ENCODE data around the gene TAPBPL.

Gene TAPBPL

DNA sequence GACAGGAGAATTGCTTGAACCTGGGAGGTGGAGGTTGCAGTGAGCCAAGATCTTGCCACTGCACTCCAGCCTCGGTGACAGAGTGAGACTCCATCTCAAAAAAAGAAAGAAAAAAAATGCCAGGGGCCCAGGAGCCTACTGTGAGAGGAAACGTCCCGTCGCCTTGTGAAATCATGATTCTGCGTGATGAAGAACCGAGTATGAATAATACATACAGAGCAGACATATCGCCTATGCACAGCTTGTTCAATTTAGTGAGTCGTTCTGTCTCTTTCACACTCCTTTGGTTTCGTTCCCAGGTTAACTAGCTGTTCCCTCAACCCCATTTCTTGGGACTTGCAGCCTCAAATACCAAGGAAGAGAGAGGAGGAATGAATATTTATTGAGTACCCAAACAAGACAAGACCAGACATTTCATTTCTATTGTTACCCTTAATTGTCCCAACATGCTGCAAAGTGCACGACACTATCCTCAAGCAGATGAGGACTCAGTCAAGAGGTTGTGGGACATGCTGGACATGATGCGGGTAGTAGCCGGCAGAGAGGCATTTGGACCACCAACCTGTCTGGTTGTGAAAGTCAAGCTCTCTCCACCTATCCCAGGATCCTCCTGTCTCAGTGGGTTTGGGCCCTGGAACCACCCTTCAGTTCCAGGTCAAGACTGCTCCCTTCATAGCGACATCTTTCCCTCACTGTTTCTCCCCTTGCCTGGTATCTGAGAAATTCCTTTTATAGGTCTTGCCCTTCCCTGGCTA is 15.7 kb upstream of the TAPBPL start:
- no peak for DNase-seq

DNA sequence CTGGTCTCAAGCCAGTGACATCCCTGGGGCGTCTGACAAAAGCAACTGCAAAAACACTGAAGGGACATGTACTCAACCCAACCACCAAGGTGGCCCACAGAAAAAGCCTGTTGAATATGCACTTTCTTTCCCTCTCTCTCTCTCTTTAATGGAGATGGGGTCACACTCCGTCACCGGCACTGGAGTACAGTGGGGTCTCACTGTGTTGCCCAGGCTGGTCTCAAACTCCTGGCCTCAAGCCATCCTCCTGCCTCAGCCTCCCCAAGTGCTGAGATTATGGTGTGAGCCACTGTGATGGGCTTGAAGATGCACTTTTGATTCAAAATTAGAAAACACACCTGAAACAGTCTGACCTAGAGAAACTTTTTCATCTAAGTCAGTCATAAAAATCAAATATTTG is 14.3 kb upstream of the TAPBPL start:
- no peak for DNase-seq

DNA sequence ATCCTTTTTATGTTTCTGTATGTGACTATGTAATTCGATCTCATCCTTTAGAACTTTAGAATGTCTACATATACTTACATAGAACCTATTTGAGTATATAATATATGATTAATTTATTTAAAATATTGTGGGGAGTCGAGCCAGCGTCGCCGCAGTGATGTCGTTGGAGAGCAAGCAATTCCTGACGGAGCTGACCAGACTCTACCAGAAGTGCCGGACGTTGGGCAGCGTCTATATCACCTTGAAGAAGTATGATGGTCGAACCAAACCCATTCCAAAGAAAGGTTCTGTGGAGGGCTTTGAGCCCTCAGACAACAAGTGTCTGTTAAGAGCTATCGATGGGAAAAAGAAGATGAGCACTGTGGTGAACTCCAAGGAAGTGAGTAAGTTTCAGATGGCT is 13.5 kb upstream of the TAPBPL start:
- DNase-seq, result no peak

DNA sequence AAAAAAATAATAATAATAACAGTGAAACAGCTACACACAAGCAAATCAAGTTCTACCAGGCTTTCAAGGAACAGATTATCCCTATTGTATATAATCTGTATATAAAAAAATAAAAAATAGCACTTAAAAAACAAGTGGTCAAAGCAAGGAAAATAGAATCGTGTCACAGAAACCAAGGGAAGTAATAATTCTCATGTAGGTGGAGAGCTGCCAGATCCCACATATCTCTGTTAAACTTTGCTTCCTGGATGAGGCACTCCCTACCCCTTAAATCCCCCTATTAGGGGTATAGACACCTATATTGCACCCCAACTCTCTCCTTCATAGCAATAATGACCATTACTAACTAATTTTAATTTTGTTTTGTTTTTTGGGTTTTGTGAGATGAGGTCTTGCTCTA is 11.5 kb upstream of the TAPBPL start:
- no peak for DNase-seq

DNA sequence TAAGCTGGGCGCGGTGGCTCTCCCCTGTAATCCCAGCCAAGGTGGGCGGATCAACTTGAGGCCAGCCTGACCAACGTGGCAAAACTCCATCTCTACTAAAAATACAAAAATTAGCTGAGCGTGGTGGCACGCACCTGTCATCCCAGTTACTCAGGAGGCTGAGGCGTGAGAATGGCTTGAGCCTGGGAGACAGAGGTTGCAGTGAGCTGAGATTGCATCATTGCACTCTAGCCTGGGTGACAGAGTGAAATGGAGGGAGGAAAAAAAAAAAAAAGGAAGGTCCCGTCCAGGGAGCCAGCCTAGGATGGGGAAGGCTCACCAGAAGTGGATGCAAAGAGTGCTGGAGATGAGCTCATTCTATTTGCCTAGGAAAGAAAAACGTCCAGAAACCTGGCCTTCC is 9.0 kb upstream of the TAPBPL start:
- no peak for DNase-seq

DNA sequence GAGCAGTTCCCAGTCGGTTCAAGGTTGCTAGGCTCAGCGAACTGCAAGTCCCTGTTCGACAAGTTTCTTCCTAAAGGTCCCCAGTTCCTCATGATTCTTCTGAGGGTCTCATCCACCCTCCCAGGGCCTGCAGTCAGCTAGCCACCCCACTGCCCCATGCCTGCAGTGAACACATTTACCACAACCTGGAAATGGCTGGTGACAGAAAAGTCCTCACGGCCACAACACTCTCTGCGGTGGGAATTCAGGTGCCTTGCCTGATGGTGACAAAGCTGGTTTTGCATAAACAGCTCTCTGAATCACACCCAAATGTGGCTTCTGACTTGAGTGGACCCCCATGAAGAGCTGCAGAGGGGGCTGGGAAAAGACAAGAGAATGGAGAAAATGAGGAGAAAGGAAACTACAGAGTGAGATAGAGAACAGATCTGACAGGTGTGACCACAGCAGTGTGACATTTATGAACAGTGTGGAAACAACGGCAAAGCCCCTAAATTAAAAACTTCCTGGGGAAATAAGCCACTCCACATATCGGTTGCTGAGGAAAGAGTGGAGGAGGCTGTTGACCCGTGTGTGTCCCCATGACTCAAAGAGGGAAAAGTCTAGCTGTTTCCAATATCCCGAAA is 8.4 kb upstream of the TAPBPL start:
- no peak for DNase-seq

DNA sequence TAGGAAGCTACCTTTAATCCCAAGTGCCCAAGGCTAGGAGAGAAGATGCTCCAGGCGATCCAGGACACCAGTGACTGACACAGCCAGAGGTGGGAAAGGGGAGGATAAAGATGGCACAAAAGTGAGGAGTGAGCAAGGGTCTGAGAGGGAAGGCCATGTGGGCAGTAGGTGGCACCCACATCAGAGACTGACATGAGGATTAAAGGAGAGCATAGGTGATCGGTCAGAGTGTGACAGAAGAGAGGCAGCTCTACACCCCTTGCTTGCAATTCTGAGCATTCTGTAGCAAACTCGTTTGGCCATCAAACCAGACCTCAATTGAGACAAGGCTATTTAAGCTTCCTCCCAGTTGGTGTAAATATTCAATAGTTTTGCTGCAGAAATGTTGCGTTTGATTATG is 7.8 kb upstream of the TAPBPL start:
- no peak for DNase-seq

DNA sequence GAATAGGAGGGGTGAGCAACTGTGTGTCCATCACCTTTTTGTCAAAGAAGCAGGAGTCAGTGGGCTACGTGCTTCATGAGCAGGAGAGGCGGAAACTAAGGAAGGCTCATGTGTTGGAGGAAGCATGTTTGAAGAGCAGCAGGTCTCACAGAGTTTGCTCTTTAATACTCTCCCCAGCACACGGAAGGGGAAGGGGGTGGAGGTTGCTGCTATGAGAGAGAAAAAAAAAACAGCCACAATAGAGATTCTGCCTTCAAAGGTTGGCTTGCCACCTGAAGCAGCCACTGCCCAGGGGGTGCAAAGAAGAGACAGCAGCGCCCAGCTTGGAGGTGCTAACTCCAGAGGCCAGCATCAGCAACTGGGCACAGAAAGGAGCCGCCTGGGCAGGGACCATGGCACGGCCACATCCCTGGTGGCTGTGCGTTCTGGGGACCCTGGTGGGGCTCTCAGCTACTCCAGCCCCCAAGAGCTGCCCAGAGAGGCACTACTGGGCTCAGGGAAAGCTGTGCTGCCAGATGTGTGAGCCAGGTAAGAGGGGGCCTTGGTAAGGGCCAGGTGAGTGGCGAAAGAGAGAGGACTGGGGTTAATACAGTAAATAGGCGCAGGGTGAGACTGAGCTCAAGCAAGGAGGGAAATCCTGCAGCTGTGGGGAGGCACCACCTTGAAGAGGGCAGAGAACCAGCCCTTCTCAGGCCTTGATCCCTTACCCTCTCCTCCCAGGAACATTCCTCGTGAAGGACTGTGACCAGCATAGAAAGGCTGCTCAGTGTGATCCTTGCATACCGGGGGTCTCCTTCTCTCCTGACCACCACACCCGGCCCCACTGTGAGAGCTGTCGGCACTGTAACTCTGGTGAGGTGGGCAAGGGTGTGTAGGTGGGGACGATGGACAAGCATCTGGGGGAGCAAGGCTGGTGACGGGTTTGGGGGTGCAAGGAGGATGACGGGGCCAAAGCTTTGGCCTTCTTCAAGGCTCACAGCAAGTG is 6.8 kb upstream of the TAPBPL start, which contains the start of gene CD27:
CD27 (plus strand) TSS at position 252 of the 985 bp plus-strand sequence; CDS start at position 393, 141 bp downstream.
- no peak for DNase-seq

DNA sequence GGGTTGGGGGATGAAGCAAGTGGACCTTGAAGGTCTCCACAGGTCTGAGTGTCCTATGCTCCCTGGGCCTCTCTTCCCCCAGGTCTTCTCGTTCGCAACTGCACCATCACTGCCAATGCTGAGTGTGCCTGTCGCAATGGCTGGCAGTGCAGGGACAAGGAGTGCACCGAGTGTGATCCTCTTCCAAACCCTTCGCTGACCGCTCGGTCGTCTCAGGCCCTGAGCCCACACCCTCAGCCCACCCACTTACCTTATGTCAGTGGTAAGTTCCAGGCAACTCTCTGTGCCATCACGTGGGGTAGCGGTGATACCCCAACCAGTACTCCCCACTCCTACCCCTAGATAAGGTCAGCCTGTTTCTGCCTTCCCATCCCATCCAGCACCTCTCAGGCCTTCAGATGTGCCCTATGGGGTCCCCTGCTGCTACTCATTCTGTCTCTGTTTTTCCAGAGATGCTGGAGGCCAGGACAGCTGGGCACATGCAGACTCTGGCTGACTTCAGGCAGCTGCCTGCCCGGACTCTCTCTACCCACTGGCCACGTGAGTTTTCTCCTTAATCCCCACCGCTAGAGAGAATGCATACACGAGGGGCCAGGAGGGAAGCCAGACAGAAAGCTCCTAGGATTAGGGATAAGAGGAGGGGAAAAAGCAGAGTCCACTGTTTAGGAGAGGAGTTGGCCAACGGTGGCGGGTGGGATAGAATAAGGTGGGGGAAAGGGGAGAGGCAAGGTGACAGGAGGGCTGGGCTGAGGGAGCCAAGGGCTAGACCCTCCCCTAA is 1.6 kb upstream of the TAPBPL start:
- DNase-seq, result no peak

DNA sequence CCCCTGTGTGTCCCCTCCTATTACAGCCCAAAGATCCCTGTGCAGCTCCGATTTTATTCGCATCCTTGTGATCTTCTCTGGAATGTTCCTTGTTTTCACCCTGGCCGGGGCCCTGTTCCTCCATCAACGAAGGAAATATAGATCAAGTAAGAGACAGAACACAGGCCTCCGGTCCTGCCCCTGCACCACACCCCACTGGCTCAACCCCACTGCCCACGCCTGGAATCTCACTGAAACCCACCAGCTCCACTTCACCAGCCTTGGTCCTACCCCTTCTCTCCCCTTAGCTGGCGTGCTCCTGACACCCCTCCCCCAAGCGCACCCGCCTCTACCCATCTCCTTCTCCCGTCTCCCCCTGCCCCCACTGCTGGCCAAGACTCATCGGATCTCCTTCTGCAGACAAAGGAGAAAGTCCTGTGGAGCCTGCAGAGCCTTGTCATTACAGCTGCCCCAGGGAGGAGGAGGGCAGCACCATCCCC is 934 bp upstream of the TAPBPL start:
- peak; percentile 56 for DNase-seq

DNA sequence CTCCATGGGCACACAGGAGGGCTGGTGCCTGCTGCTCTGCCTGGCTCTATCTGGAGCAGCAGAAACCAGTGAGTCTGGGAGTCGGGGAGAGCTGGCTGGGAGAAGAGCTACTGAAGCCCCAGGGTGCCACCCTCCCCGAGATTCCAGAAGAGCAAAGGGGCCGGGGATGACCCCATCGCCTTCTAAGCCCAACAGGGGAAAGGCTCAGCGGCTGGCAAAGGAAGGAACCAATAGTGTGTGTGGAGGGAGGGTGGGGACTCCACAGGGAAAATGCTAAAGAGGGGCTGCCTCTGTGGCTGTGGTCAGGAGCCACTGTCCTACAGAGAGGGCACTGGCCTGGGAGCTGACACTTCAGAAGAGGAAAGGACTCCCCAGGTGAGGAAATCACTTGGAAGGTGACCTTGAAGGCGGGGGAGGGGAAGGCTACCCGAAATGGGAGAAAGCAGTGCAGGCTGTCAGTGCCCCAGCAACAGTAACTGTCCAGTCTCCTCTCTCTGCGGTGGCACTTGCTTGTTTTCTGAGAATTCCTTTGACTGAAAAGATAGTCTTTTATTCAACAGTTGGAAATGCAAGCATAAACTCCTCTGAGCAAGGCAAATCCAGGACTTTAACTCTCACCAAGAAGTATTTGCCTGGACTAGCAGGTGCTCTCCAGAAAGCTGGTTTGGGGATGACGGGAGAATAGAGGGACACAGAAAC is 552 bp downstream of the TAPBPL start:
- DNase-seq, result peak; percentile 60

DNA sequence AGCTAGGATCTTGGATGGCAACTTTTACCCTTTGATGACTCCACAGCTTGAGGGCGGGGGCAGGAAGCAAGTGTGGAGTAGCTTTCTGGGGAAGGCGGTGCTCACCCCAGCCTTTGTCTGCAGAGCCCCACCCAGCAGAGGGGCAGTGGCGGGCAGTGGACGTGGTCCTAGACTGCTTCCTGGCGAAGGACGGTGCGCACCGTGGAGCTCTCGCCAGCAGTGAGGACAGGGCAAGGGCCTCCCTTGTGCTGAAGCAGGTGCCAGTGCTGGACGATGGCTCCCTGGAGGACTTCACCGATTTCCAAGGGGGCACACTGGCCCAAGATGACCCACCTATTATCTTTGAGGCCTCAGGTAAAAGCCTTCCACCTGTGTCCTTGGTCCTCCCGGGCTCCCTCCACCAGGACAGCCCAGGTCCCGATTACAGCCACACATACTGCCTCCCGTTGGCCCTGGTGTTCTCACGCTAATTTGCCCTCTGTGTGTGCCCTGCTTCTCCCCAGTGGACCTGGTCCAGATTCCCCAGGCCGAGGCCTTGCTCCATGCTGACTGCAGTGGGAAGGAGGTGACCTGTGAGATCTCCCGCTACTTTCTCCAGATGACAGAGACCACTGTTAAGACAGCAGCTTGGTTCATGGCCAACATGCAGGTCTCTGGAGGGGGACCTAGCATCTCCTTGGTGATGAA is 1.2 kb downstream of the TAPBPL start:
- peak; percentile 70 for DNase-seq

DNA sequence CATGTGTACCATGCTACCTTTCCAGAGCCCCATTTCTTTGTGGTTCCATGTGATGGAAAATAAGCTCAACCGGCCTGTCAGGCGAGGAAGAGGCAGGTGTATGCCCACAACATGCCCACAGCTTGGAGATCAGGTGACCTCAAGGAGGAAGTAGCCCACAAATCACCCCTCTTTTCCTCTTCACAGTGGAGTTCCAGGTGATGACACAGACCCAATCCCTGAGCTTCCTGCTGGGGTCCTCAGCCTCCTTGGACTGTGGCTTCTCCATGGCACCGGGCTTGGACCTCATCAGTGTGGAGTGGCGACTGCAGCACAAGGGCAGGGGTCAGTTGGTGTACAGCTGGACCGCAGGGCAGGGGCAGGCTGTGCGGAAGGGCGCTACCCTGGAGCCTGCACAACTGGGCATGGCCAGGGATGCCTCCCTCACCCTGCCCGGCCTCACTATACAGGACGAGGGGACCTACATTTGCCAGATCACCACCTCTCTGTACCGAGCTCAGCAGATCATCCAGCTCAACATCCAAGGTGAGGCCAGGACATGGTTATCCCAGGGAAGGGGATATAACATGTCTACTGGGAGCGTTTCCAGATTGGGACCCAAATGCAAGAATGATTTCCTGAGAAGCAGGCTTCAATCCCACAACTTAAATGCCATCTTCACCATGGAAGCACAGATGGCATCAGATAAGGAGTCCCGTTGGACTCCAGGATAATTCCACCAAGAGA is 5.5 kb downstream of the TAPBPL start:
- DNase-seq, result no peak

DNA sequence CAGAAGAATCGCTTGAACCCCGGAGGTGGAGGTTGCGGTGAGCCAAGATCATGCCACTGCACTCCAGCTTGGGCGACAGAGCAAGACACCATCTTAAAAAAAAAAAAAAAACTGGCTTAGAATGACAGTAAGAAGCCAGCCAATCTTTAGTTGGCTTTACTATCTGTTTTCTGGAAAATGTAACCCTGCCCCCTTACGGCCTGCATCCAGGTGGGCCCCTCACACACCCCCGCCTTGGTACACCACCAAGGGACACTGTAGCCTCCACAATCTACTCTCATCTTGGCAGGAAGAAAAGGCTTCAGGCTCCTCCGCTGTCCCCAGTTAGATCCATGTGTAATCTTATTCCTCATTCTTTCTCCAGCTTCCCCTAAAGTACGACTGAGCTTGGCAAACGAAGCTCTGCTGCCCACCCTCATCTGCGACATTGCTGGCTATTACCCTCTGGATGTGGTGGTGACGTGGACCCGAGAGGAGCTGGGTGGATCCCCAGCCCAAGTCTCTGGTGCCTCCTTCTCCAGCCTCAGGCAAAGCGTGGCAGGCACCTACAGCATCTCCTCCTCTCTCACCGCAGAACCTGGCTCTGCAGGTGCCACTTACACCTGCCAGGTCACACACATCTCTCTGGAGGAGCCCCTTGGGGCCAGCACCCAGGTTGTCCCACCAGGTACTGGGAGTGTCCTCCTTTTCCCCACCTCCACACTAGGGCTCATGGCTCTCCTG is 6.6 kb downstream of the TAPBPL start:
- no peak for DNase-seq

DNA sequence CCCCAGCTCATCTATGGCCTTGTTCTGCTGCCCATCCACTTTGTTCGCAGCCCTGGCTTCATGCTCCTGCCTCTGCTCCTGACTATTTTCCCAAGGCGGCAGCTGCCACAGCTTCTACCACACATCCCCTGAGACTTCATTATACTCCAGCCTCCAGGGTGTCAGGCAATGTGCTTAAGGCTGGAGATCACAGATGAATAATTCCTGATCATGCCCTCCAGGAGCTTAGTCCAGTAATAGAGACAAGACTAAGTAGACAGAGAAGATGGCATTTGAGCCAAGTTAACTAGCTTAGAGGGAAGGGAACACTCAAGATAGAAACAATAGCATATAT is 7.1 kb downstream of the TAPBPL start:
- DNase-seq, result no peak

DNA sequence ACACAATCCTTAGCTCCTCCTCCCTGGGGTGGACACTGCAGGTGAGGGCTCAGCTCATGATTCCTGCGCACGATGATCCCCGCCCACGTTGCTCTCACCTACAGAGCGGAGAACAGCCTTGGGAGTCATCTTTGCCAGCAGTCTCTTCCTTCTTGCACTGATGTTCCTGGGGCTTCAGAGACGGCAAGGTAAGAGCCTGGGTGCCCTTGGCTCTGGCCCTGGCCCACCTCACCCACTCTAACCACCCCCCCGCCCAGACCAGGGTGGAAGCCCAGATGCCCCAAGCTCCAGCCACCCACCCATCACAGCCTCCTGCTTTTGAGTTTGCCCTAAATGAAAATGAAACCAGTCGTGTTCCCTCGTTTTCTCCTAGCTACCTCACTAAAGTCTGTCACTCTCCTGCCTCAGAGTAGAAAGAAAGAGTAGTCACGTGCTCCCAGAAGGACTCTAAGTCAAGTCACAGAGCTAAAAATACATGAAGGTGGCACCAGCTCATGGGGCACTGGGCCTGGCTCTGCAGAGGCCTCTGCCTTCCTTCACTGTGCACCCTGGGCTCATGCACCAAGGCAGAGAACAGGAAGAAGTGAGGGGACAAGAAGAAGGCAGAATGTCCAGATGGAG is 9.0 kb downstream of the TAPBPL start:
- no peak for DNase-seq

DNA sequence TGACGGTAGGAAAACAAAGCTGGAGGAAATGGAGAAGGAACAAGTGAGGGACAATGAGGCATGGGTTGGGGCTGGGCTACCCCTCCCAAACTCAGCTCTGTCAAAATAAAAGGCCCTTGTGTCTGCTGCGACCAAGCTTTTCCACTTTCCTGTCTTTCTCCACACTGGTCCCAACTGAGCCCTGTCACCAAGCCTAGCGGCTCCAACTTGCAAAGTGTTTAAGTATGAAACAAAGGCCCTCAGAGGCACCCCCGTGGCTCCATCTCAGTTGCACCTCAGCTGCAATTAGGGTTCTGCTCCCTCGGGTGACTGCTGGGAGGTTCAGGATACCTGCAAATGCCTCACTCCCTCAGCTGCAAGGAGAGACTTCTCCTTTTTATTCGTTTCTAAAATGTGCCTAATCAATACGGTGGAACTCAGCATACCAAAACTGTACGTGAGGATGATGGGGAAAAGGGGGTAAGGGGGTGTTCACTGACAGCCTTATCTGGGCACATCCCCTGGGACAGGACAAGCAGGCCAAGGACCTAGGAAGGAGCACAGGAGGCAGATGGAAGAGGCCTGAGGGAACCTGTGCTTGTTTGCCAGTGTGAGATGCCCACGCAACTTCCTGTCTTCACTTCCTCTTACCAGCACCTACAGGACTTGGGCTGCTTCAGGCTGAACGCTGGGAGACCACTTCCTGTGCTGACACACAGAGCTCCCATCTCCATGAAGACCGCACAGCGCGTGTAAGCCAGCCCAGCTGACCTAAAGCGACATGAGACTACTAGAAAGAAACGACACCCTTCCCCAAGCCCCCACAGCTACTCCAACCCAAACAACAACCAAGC is 9.8 kb downstream of the TAPBPL start:
- DNase-seq, result peak; percentile 88

DNA sequence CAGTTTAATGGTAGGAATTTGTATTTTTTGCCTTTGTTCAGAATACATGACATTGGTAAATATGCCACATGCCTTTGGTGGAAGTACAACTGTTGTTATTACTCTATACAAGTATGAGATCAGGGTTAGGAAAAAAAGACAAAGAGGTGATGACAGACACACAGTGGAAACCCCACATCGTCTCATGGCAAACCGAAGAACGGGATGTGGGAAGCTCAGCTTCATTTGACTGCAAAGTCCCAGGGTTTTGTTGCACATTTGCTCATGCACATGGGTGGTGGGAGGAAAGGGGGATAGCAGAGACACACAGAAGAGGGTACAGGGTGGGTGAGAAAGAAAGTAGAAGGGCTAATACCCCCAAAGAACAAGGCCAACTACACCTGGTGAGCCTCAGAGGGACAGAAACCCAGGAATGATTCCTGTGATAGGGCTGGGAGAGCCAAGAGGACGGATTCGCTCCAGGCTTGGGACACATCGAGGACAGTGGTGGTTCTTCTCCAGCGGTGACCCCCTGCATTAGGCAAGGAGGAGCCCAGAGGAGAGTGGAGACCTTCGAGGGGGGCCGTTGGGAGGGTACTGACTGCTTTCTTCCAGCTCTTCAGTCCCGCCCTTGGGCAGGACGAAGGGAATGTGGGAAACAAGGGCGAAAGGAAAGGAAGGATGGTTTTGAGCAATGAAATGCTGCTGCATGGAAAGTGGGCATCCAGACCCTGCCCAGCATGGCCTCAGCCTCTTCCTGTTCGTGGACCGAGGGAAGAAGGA is 10.6 kb downstream of the TAPBPL start:
- DNase-seq, result no peak
